Endodermal cell (in vitro differentiated cells): Measurements from ENCODE around the gene BMP8A. TPM values are rescaled to one million over a fixed set of nuclear protein-coding genes. Genes with fewer than 3 reads are reported as not detected.

ENCODE experiments used
- DNase-seq: peaks from one replicate; pipeline ENCODE4 v3.0.0-alpha.2; 2017
- H3K27ac ChIP-seq: 2 replicates; pipeline ENCODE4 v1.5.1; 2013; ENCODE audit warnings: mild to moderate bottlenecking, low read depth, low read length, moderate library complexity
- H3K27me3 ChIP-seq: 2 replicates; pipeline ENCODE4 v1.6.1; 2013; ENCODE audit warnings: mild to moderate bottlenecking, low read length, moderate library complexity; ENCODE audit not compliant: insufficient read depth, control insufficient read depth, poor library complexity, severe bottlenecking
- H3K36me3 ChIP-seq: 2 replicates; pipeline ENCODE4 v1.7.0; 2013; ENCODE audit warnings: mild to moderate bottlenecking, low read length, moderate library complexity; ENCODE audit not compliant: control insufficient read depth, insufficient read depth
- H3K4me1 ChIP-seq: one replicate; pipeline ENCODE4 v1.7.0; 2013; ENCODE audit warnings: low read length; ENCODE audit not compliant: control insufficient read depth, insufficient read depth
- H3K4me3 ChIP-seq: 2 replicates; pipeline ENCODE4 v1.5.1; 2013; ENCODE audit warnings: mild to moderate bottlenecking, low read length, moderate library complexity
- H3K9ac ChIP-seq: 2 replicates; pipeline ENCODE4 v1.6.1; 2013; ENCODE audit warnings: mild to moderate bottlenecking, low read length, moderate library complexity; ENCODE audit not compliant: poor library complexity, severe bottlenecking; ENCODE audit errors: extremely low read depth
- H3K9me3 ChIP-seq: 2 replicates; pipeline ENCODE4 v1.6.1; 2013; ENCODE audit warnings: mild to moderate bottlenecking, low read length, moderate library complexity; ENCODE audit not compliant: control insufficient read depth
- H3K27ac Mint-ChIP-seq: 2 replicates; pipeline ENCODE4 v1.8.0; 2020; ENCODE audit warnings: mixed read lengths
- H3K27me3 Mint-ChIP-seq: 2 replicates; pipeline ENCODE4 v1.8.0; 2021; ENCODE audit warnings: mild to moderate bottlenecking, mixed read lengths; ENCODE audit not compliant: insufficient read depth
- H3K36me3 Mint-ChIP-seq: 2 replicates; pipeline ENCODE4 v1.8.0; 2020; ENCODE audit warnings: low read depth, mixed read lengths
- H3K4me1 Mint-ChIP-seq: 2 replicates; pipeline ENCODE4 v1.8.0; 2020; ENCODE audit warnings: mixed read lengths
- H3K4me3 Mint-ChIP-seq: 2 replicates; pipeline ENCODE4 v1.8.0; 2020; ENCODE audit warnings: mild to moderate bottlenecking, moderate library complexity, mixed read lengths
- H3K9me3 Mint-ChIP-seq: 2 replicates; pipeline ENCODE4 v1.8.0; 2020; ENCODE audit warnings: mild to moderate bottlenecking, mixed read lengths
- WGBS, 2 experiments: methylation state at CpG; one replicate each; pipeline versions ENCODE4 v1.1.5 to v1.1.7; 2013; ENCODE audit warnings: missing lambda C conversion rate in 2 of 2, mixed read lengths in 1 of 2; ENCODE audit not compliant: insufficient coverage in 1 of 2, insufficient read length in 1 of 2; 5-methylcytosine and 5-hydroxymethylcytosine counted together
- total RNA-seq, 2 donors: library from RNA; stranded (reverse); fragmentation: NEBNext Ultra II Directional in 1 of 2; extraction: Animal tissue kit (Norgen Biotek cat#: 25700) in 1 of 2; gene quantifications; 2 replicates in 1 of 2; 3 replicates in 1 of 2; pipeline ENCODE4 v1.2.1, GENCODE V29; 2021
- TF ChIP-seq, protein P1 (sequence below): fragments of 200-600 bp; sonication (generic); conservative IDR thresholded peaks from 2 replicates; pipeline ENCODE4 v1.5.0; 2021; ENCODE audit warnings: antibody characterized with exemption, mild to moderate bottlenecking

Gene BMP8A
- total RNA-seq, 2 donors from 2014 or later, result 0.66 to 0.75 TPM

GRCh38 chr1:39562886-39563285, 71.5 kb downstream of the BMP8A start:
- peaks cover 95% of the 10 kb centered on the region for H3K36me3 Mint-ChIP-seq
- TF ChIP-seq, protein P1, sequence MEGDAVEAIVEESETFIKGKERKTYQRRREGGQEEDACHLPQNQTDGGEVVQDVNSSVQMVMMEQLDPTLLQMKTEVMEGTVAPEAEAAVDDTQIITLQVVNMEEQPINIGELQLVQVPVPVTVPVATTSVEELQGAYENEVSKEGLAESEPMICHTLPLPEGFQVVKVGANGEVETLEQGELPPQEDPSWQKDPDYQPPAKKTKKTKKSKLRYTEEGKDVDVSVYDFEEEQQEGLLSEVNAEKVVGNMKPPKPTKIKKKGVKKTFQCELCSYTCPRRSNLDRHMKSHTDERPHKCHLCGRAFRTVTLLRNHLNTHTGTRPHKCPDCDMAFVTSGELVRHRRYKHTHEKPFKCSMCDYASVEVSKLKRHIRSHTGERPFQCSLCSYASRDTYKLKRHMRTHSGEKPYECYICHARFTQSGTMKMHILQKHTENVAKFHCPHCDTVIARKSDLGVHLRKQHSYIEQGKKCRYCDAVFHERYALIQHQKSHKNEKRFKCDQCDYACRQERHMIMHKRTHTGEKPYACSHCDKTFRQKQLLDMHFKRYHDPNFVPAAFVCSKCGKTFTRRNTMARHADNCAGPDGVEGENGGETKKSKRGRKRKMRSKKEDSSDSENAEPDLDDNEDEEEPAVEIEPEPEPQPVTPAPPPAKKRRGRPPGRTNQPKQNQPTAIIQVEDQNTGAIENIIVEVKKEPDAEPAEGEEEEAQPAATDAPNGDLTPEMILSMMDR, result no peak

GRCh38 chr1:39563669-39564068, 72.2 kb downstream of the BMP8A start:
- H3K4me3 ChIP-seq, result no peak overlapping the region
- no peak overlapping the region for H3K9ac ChIP-seq
- H3K9me3 Mint-ChIP-seq, result no peaks in the 10 kb centered on the region
- no peaks in the 10 kb centered on the region for H3K4me1 ChIP-seq
- H3K36me3 Mint-ChIP-seq, result peaks cover 97% of the 10 kb centered on the region
- DNase-seq, result no peak
- no peaks in the 10 kb centered on the region for H3K27me3 ChIP-seq
- no peak overlapping the region for H3K4me3 Mint-ChIP-seq
- peaks cover 10% of the 10 kb centered on the region for H3K4me1 Mint-ChIP-seq
- peaks cover 89% of the 10 kb centered on the region for H3K36me3 ChIP-seq
- TF ChIP-seq, protein P1, result no peak
- H3K27ac ChIP-seq, result no peak overlapping the region
- H3K9me3 ChIP-seq, result no peaks in the 10 kb centered on the region
- no peaks in the 10 kb centered on the region for H3K27me3 Mint-ChIP-seq
- no peak overlapping the region for H3K27ac Mint-ChIP-seq
- 95 to 96% methylated on average over 12 to 15 of the region's 15 CpGs for WGBS, 2 experiments

More at GRCh38 chr1:39562886-39563285, 71.5 kb downstream of the BMP8A start:
- peaks cover 87% of the 10 kb centered on the region for H3K36me3 ChIP-seq
- H3K4me1 ChIP-seq, result no peaks in the 10 kb centered on the region
- Mint-ChIP-seq H3K4me3 (no peak overlapping the region), H3K9me3 (no peaks in the 10 kb centered on the region), H3K27ac (no peak overlapping the region), H3K4me1 (peaks cover 9% of the 10 kb centered on the region), H3K27me3 (no peaks in the 10 kb centered on the region)
- WGBS, 2 experiments, result 94 to 96% methylated on average over 3 of the region's 3 CpGs
- no peaks in the 10 kb centered on the region for H3K9me3 ChIP-seq
- no peak overlapping the region for H3K9ac ChIP-seq
- no peak overlapping the region for H3K27ac ChIP-seq
- DNase-seq, result no peak
- H3K4me3 ChIP-seq, result no peak overlapping the region
- H3K27me3 ChIP-seq, result no peaks in the 10 kb centered on the region

DNA sequence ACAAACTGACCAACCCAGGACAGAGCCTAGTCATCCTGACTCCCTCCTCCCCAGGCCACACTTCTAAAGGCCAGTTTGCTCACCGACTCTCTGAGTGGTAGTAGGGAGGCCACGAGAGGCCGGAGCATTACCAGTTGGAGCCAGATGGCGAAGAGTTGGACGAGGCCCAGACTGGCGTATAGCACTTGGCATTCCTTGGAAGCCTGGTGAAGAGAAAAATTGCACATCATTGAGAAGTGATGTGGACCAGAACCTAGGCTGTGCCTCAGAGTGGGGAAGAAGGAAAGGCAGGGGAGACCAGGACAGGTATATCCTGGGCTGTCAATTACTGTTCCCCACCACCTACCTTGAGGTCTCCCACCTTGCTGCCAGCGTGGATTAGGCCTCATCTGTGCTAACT, 72.9 kb downstream of the BMP8A start:
- Mint-ChIP-seq H3K9me3 (no peaks in the 10 kb centered on the region), H3K4me3 (no peak overlapping the region), H3K27ac (no peak overlapping the region), H3K36me3 (peaks cover 97% of the 10 kb centered on the region), H3K27me3 (no peaks in the 10 kb centered on the region), H3K4me1 (peaks cover 17% of the 10 kb centered on the region)
- TF ChIP-seq, protein P1, result no peak
- WGBS, 2 experiments, result 87 to 97% methylated on average over 4 to 7 of the region's 7 CpGs
- peaks cover 5% of the 10 kb centered on the region for H3K4me1 ChIP-seq
- H3K9ac ChIP-seq, result no peak overlapping the region
- peaks cover 91% of the 10 kb centered on the region for H3K36me3 ChIP-seq
- no peak for DNase-seq
- H3K27me3 ChIP-seq, result no peaks in the 10 kb centered on the region
- H3K9me3 ChIP-seq, result no peaks in the 10 kb centered on the region
- H3K27ac ChIP-seq, result no peak overlapping the region
- H3K4me3 ChIP-seq, result no peak overlapping the region
